Measurements from ENCODE around the gene CENPC.
"Not testable (repeated sequence)": the region's sequence is repeated elsewhere in the genome, so short reads cannot be mapped to it uniquely, and the experiment has no call there.

CENPC gene

GRCh38 chr4:67550857-67551256 is 5.6 kb upstream of the CENPC start:
- no peak for DNase-seq (ENCODE audit: extremely low read depth in 1 of 2, low read depth in 1 of 2)

GRCh38 chr4:67550451-67550850 is 5.1 kb upstream of the CENPC start:
- no peak for DNase-seq (ENCODE audit: extremely low read depth in 1 of 2, low read depth in 1 of 2)

GRCh38 chr4:67549123-67549522 is 3.8 kb upstream of the CENPC start:
- no peak for DNase-seq (ENCODE audit: extremely low read depth in 1 of 2, low read depth in 1 of 2)

- no peak for DNase-seq (ENCODE audit: extremely low read depth in 1 of 2, low read depth in 1 of 2)
Observed at GRCh38 chr4:67546971-67547370, 1.7 kb upstream of the CENPC start.

GRCh38 chr4:67546004-67546356 is 677 bp upstream of the CENPC start:
- no peak for DNase-seq (ENCODE audit: extremely low read depth in 1 of 2, low read depth in 1 of 2)

GRCh38 chr4:67542076-67542475 is 3.2 kb downstream of the CENPC start:
- no peak for DNase-seq (ENCODE audit: extremely low read depth in 1 of 2, low read depth in 1 of 2)

GRCh38 chr4:67539830-67540229 is 5.5 kb downstream of the CENPC start:
- DNase-seq (ENCODE audit: extremely low read depth in 1 of 2, low read depth in 1 of 2), result no peak

GRCh38 chr4:67535280-67535840 is 9.9 kb downstream of the CENPC start:
- no peak for DNase-seq (ENCODE audit: extremely low read depth in 1 of 2, low read depth in 1 of 2)

GRCh38 chr4:67533112-67533511 is 12.2 kb downstream of the CENPC start:
- no peak for DNase-seq (ENCODE audit: extremely low read depth in 1 of 2, low read depth in 1 of 2)

- not testable (repeated sequence) for DNase-seq (ENCODE audit: extremely low read depth in 1 of 2, low read depth in 1 of 2)
Observed at GRCh38 chr4:67532397-67532796, 12.9 kb downstream of the CENPC start.

- DNase-seq (ENCODE audit: extremely low read depth in 1 of 2, low read depth in 1 of 2), result no peak
Observed at GRCh38 chr4:67531379-67531962, 13.8 kb downstream of the CENPC start.

GRCh38 chr4:67524140-67524539 is 21.2 kb downstream of the CENPC start:
- DNase-seq (ENCODE audit: extremely low read depth in 1 of 2, low read depth in 1 of 2), result not testable (repeated sequence)

- DNase-seq (ENCODE audit: extremely low read depth in 1 of 2, low read depth in 1 of 2), result no peak
Observed at GRCh38 chr4:67522851-67523671, 22.2 kb downstream of the CENPC start.

GRCh38 chr4:67522230-67522629 is 23.1 kb downstream of the CENPC start:
- no peak for DNase-seq (ENCODE audit: extremely low read depth in 1 of 2, low read depth in 1 of 2)

GRCh38 chr4:67521506-67521905 is 23.8 kb downstream of the CENPC start:
- no peak for DNase-seq (ENCODE audit: extremely low read depth in 1 of 2, low read depth in 1 of 2)

- DNase-seq (ENCODE audit: extremely low read depth in 1 of 2, low read depth in 1 of 2), result no peak
Observed at GRCh38 chr4:67520141-67520540, 25.2 kb downstream of the CENPC start.

GRCh38 chr4:67512501-67512900 is 32.8 kb downstream of the CENPC start:
- no peak for DNase-seq (ENCODE audit: extremely low read depth in 1 of 2, low read depth in 1 of 2)

- no peak for DNase-seq (ENCODE audit: extremely low read depth in 1 of 2, low read depth in 1 of 2)
Observed at GRCh38 chr4:67500373-67500772, 44.9 kb downstream of the CENPC start.

- no peak for DNase-seq (ENCODE audit: extremely low read depth in 1 of 2, low read depth in 1 of 2)
Observed at GRCh38 chr4:67499799-67500198, 45.5 kb downstream of the CENPC start.

GRCh38 chr4:67483868-67484602 is 61.3 kb downstream of the CENPC start:
- no peak for DNase-seq (ENCODE audit: extremely low read depth in 1 of 2, low read depth in 1 of 2)

GRCh38 chr4:67480810-67481209 is 64.5 kb downstream of the CENPC start:
- no peak for DNase-seq (ENCODE audit: extremely low read depth in 1 of 2, low read depth in 1 of 2)

GRCh38 chr4:67475155-67475554 is 70.1 kb downstream of the CENPC start:
- no peak for DNase-seq (ENCODE audit: extremely low read depth in 1 of 2, low read depth in 1 of 2)

Data from stimulated activated CD8-positive, alpha-beta memory T cell treated with anti-CD3 and anti-CD28 coated beads, Interleukin-7, amount 100 ng/mL, for 48 hours (primary cell).